HG02884 (cell line): ENCODE data around the gene MAD1L1.

ENCODE experiments used
- ATAC-seq: cut with Tn5 transposase; IDR thresholded peaks from one replicate; pipeline ENCODE4 v1.9.1; 2021; ENCODE audit warnings: mild to moderate bottlenecking, moderate library complexity; ENCODE audit not compliant: unreplicated experiment

Gene MAD1L1

GRCh38 chr7:2258661-2259365 lies 26.1 kb upstream of the MAD1L1 start:
- no peak for ATAC-seq

- no peak for ATAC-seq
Observed at GRCh38 chr7:2257651-2258050, 24.9 kb upstream of the MAD1L1 start.

- ATAC-seq = no peak
Observed at GRCh38 chr7:2257046-2257551, 24.4 kb upstream of the MAD1L1 start.

- no peak for ATAC-seq
Observed at GRCh38 chr7:2256306-2257045, 23.7 kb upstream of the MAD1L1 start.

- ATAC-seq = no peak
Observed at GRCh38 chr7:2255145-2256139, 22.7 kb upstream of the MAD1L1 start.

GRCh38 chr7:2254429-2255144 lies 21.8 kb upstream of the MAD1L1 start:
- ATAC-seq = no peak

GRCh38 chr7:2253525-2254244 lies 20.9 kb upstream of the MAD1L1 start:
- no peak for ATAC-seq

GRCh38 chr7:2253021-2253420 lies 20.3 kb upstream of the MAD1L1 start:
- ATAC-seq = no peak

GRCh38 chr7:2251841-2252771 lies 19.4 kb upstream of the MAD1L1 start:
- ATAC-seq = no peak

GRCh38 chr7:2251381-2251780 lies 18.6 kb upstream of the MAD1L1 start:
- no peak for ATAC-seq

- no peak for ATAC-seq
Observed at GRCh38 chr7:2249744-2250323, 17.1 kb upstream of the MAD1L1 start.

- ATAC-seq = no peak
Observed at GRCh38 chr7:2248984-2249694, 16.4 kb upstream of the MAD1L1 start.

- ATAC-seq = no peak
Observed at GRCh38 chr7:2247141-2247995, 14.6 kb upstream of the MAD1L1 start.

- no peak for ATAC-seq
Observed at GRCh38 chr7:2245883-2246675, 13.3 kb upstream of the MAD1L1 start.

GRCh38 chr7:2244404-2244995 lies 11.8 kb upstream of the MAD1L1 start:
- ATAC-seq = no peak

GRCh38 chr7:2243458-2243857 lies 10.7 kb upstream of the MAD1L1 start:
- ATAC-seq = no peak
